ENCODE measurements around the gene ARHGAP28. TPM values are rescaled to one million over a fixed set of nuclear protein-coding genes. Genes with fewer than 3 reads are reported as not detected.

ARHGAP28 gene
- total RNA-seq, 4 donors from 2014 or later: 2.5 to 11.1 (median 5.5) TPM

DNA sequence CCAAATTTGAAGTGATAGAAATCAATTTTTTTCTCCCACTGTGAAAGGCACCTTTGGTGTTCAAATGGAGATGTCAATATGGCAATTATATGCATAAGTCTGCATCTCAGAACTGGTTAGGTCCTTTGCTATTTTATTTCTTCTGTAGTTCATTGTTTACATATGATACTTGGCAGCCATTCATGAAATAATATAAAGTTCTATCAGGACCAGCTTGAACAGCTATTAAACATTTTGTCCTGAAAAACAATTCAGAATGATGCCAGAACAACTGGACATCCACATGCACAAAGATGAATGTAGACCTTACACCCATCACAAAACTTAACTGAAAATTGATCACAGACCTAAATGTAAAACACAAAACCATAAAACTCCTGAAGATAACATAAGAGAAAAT is 41.8 kb upstream of the ARHGAP28 start:
- TF ChIP-seq POLR2AphosphoS5 (IDR thresholded peaks at IDR 0.05) (no peak), POLR2A (IDR thresholded peaks at IDR 0.05) (no peak), EP300 (IDR thresholded peaks at IDR 0.05) (no peak), CTCF (IDR thresholded peaks at IDR 0.05) (no peak)
- DNase-seq (ENCODE audit: low spot score in 2 of 2): no peak
- Histone ChIP-seq H3K4me1 (no peaks in the 10 kb centered on the region), H3K27ac (no peak overlapping the region), H3K27me3 (no peaks in the 10 kb centered on the region), H3K4me3 (no peak overlapping the region), H3K9me3 (no peaks in the 10 kb centered on the region), H3K36me3 (no peaks in the 10 kb centered on the region)

GRCh38 chr18:6708890-6709289 is 20.6 kb upstream of the ARHGAP28 start:
- H3K36me3 ChIP-seq: no peaks in the 10 kb centered on the region
- DNase-seq (ENCODE audit: low spot score in 2 of 2): no peak
- 58% methylated on average over 1 of the region's 1 CpG for WGBS
- TF ChIP-seq POLR2AphosphoS5 (IDR thresholded peaks at IDR 0.05) (no peak), EP300 (IDR thresholded peaks at IDR 0.05) (no peak), CTCF (IDR thresholded peaks at IDR 0.05) (no peak), POLR2A (IDR thresholded peaks at IDR 0.05) (no peak)
- H3K4me1 ChIP-seq: no peaks in the 10 kb centered on the region
- no peak overlapping the region for H3K4me3 ChIP-seq
- no peaks in the 10 kb centered on the region for H3K9me3 ChIP-seq
- no peak overlapping the region for H3K27ac ChIP-seq
- no peaks in the 10 kb centered on the region for H3K27me3 ChIP-seq

- Histone ChIP-seq H3K36me3 (no peaks in the 10 kb centered on the region), H3K9me3 (no peaks in the 10 kb centered on the region), H3K4me3 (no peak overlapping the region), H3K4me1 (no peaks in the 10 kb centered on the region), H3K27me3 (no peaks in the 10 kb centered on the region), H3K27ac (no peak overlapping the region)
- DNase-seq (ENCODE audit: low spot score in 2 of 2): no peak
- WGBS: 96% methylated on average over 1 of the region's 1 CpG
- TF ChIP-seq EP300 (IDR thresholded peaks at IDR 0.05) (no peak), POLR2A (IDR thresholded peaks at IDR 0.05) (no peak), POLR2AphosphoS5 (IDR thresholded peaks at IDR 0.05) (no peak), CTCF (IDR thresholded peaks at IDR 0.05) (no peak)
These were observed 18.0 kb upstream of the ARHGAP28 start for GRCh38 chr18:6711467-6711866.

- no peak for DNase-seq (ENCODE audit: low spot score in 2 of 2)
- WGBS: 71% methylated on average over 1 of the region's 1 CpG
- H3K36me3 ChIP-seq: no peaks in the 10 kb centered on the region
- TF ChIP-seq POLR2AphosphoS5 (IDR thresholded peaks at IDR 0.05) (no peak), POLR2A (IDR thresholded peaks at IDR 0.05) (no peak), EP300 (IDR thresholded peaks at IDR 0.05) (no peak), CTCF (IDR thresholded peaks at IDR 0.05) (no peak)
- H3K27me3 ChIP-seq: no peaks in the 10 kb centered on the region
- no peak overlapping the region for H3K4me3 ChIP-seq
- H3K4me1 ChIP-seq: no peaks in the 10 kb centered on the region
- no peak overlapping the region for H3K27ac ChIP-seq
- no peaks in the 10 kb centered on the region for H3K9me3 ChIP-seq
These were observed 17.1 kb upstream of the ARHGAP28 start for GRCh38 chr18:6712401-6712800.

DNA sequence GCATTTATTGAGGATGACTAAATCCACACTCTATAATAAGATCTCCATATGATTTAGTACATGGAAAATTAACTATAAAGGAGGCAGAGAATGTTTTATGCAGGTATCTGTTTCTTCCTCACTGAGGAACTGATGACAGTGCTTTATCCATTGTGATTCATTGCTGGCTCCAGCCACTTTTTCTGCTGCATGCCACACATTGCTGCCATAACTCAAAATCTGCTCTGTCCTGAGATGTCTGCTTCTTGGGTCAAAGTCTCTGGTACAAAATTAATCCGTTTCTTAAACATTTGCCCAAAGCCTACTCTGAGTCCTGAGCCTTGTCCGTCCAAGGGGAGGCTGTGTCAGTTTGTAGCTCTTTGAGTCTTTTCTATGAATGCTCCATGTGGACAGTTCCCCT is 15.5 kb upstream of the ARHGAP28 start:
- no peak overlapping the region for H3K27ac ChIP-seq
- H3K9me3 ChIP-seq: no peaks in the 10 kb centered on the region
- DNase-seq (ENCODE audit: low spot score in 2 of 2): no peak
- WGBS: 68% methylated on average over 2 of the region's 2 CpGs
- no peaks in the 10 kb centered on the region for H3K27me3 ChIP-seq
- no peaks in the 10 kb centered on the region for H3K36me3 ChIP-seq
- no peak overlapping the region for H3K4me3 ChIP-seq
- no peaks in the 10 kb centered on the region for H3K4me1 ChIP-seq
- TF ChIP-seq POLR2A (IDR thresholded peaks at IDR 0.05): no peak
- TF ChIP-seq CTCF (IDR thresholded peaks at IDR 0.05): no peak
- TF ChIP-seq EP300 (IDR thresholded peaks at IDR 0.05): no peak
- no peak for TF ChIP-seq POLR2AphosphoS5 (IDR thresholded peaks at IDR 0.05)
